DOHH2 (cell line): ENCODE measurements around the gene PAQR8.

ENCODE experiments used
- H3F3A ChIP-seq: fragments of 200-600 bp; sonication (generic), shearing (Covaris generic); 2 replicates; pipeline ENCODE4 v1.6.0; 2016; ENCODE audit warnings: antibody characterized with exemption, mild to moderate bottlenecking; ENCODE audit not compliant: control insufficient read depth, insufficient read depth
- H3K27ac ChIP-seq: fragments of 200-600 bp; sonication (generic); 2 replicates; pipeline ENCODE4 v1.5.1; 2014; ENCODE audit warnings: low read depth, mild to moderate bottlenecking, low read length, moderate library complexity
- H3K27me3 ChIP-seq: fragments of 200-600 bp; sonication (generic); 2 replicates; pipeline ENCODE4 v1.6.1; 2014; ENCODE audit warnings: mild to moderate bottlenecking, low read length, mixed read lengths; ENCODE audit not compliant: control insufficient read depth
- H3K36me3 ChIP-seq: fragments of 200-600 bp; sonication (generic); 2 replicates; pipeline ENCODE4 v1.6.1; 2014; ENCODE audit warnings: mild to moderate bottlenecking, low read length, moderate library complexity, mixed read lengths; ENCODE audit not compliant: control insufficient read depth
- H3K4me1 ChIP-seq: fragments of 200-600 bp; sonication (generic); 2 replicates; pipeline ENCODE4 v1.6.1; 2014; ENCODE audit warnings: mild to moderate bottlenecking, low read length, mixed read lengths; ENCODE audit not compliant: control insufficient read depth
- H3K4me2 ChIP-seq: fragments of 200-600 bp; sonication (generic); 2 replicates; pipeline ENCODE4 v1.6.0; 2014; ENCODE audit warnings: mild to moderate bottlenecking, low read length, moderate library complexity
- H3K4me3 ChIP-seq: fragments of 200-600 bp; sonication (generic); 2 replicates; pipeline ENCODE4 v1.5.1; 2014; ENCODE audit warnings: mild to moderate bottlenecking, low read length, mixed read lengths
- H3K79me2 ChIP-seq: fragments of 200-600 bp; sonication (generic); 2 replicates; pipeline ENCODE4 v1.6.1; 2014; ENCODE audit warnings: mild to moderate bottlenecking, low read length, mixed read lengths; ENCODE audit not compliant: control insufficient read depth
- H3K9me2 ChIP-seq: fragments of 200-600 bp; sonication (generic); replicated peaks from 2 replicates; pipeline ENCODE4 v1.6.1; 2014; ENCODE audit warnings: mild to moderate bottlenecking, low read length, mixed read lengths; ENCODE audit not compliant: control insufficient read depth
- H3K9me3 ChIP-seq: fragments of 200-600 bp; sonication (generic); 2 replicates; pipeline ENCODE4 v1.6.1; 2014; ENCODE audit warnings: antibody characterized with exemption, low read length, mixed read lengths; ENCODE audit not compliant: control insufficient read depth, insufficient read depth
- H4K20me1 ChIP-seq: fragments of 200-600 bp; sonication (generic); 2 replicates; pipeline ENCODE4 v1.6.0; 2014; ENCODE audit warnings: low read depth, mild to moderate bottlenecking, antibody characterized with exemption, low read length, moderate library complexity; ENCODE audit not compliant: control insufficient read depth, insufficient read depth
- CTCF ChIP-seq: fragments of 200-600 bp; sonication (generic); IDR thresholded peaks from one replicate; pipeline ENCODE4 v1.5.1; 2014; ENCODE audit warnings: antibody characterized with exemption, mild to moderate bottlenecking, low read depth, low read length; ENCODE audit not compliant: poor library complexity, severe bottlenecking
- EZH2phosphoT487 ChIP-seq: fragments of 200-600 bp; sonication (generic); IDR thresholded peaks from 2 replicates; pipeline ENCODE4 v1.6.1; 2017; ENCODE audit warnings: borderline replicate concordance, mild to moderate bottlenecking, antibody characterized with exemption, low read length, moderate library complexity, mixed read lengths

The PAQR8 gene

GRCh38 chr6:52326540-52327364, 35.2 kb upstream of the PAQR8 start:
- Histone ChIP-seq H3K9me2 (no peaks in the 10 kb centered on the region), H3K4me1 (peaks cover 10% of the 10 kb centered on the region), H3K27ac (no peak overlapping the region), H3K4me2 (no peak overlapping the region), H3K27me3 (peaks cover 4% of the 10 kb centered on the region; the same call in 1 of the 2 replicates), H3F3A (no peaks in the 10 kb centered on the region), H3K79me2 (no peaks in the 10 kb centered on the region), H3K4me3 (no peak overlapping the region), H3K36me3 (no peaks in the 10 kb centered on the region), H4K20me1 (no peaks in the 10 kb centered on the region), H3K9me3 (no peaks in the 10 kb centered on the region)
- TF ChIP-seq CTCF (no peak), EZH2phosphoT487 (no peak)

DNA sequence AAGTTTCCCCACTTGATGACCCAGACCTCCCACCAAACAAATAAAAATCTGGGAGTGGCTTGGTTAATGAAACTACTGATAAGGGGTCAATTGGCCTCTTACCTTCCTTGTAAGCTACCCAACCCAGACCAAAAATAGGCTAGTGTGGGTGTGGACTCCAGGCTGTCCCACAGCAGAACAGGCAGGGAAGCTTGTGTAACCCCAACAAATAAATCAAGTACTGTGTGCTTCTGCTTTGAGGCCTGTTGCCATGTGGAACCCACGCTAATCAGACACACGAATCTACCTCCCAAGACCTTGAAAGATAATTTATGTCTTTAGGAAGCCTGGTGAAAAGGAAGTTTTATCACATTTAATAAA, 33.7 kb upstream of the PAQR8 start:
- Histone ChIP-seq H3K4me2 (no peak overlapping the region), H4K20me1 (no peaks in the 10 kb centered on the region), H3K27me3 (peaks cover 4% of the 10 kb centered on the region; the same call in 1 of the 2 replicates), H3K9me2 (no peaks in the 10 kb centered on the region), H3K4me1 (peaks cover 10% of the 10 kb centered on the region), H3K36me3 (no peaks in the 10 kb centered on the region), H3K4me3 (no peak overlapping the region), H3F3A (no peaks in the 10 kb centered on the region), H3K27ac (no peak overlapping the region), H3K79me2 (no peaks in the 10 kb centered on the region), H3K9me3 (no peaks in the 10 kb centered on the region)
- TF ChIP-seq EZH2phosphoT487 (no peak), CTCF (no peak)

- H3K36me3 ChIP-seq, result no peaks in the 10 kb centered on the region
- no peaks in the 10 kb centered on the region for H3K9me2 ChIP-seq
- no peaks in the 10 kb centered on the region for H3F3A ChIP-seq
- H4K20me1 ChIP-seq, result no peaks in the 10 kb centered on the region
- no peaks in the 10 kb centered on the region for H3K9me3 ChIP-seq
- no peak overlapping the region for H3K27ac ChIP-seq
- TF ChIP-seq CTCF (no peak), EZH2phosphoT487 (no peak)
- peaks cover 4% of the 10 kb centered on the region; the same call in 1 of the 2 replicates for H3K27me3 ChIP-seq
- H3K4me2 ChIP-seq, result no peak overlapping the region
- no peak overlapping the region for H3K4me3 ChIP-seq
- H3K4me1 ChIP-seq, result peaks cover 14% of the 10 kb centered on the region
- no peaks in the 10 kb centered on the region for H3K79me2 ChIP-seq
These were observed 33.2 kb upstream of the PAQR8 start for GRCh38 chr6:52328729-52329128.
